Fibroblast of lung (primary cell): ENCODE measurements around the gene FAH.

Experiments used
- CTCF ChIP-seq, 2 donors: IDR thresholded peaks in 1 of 2; conservative IDR thresholded peaks in 1 of 2; 1 replicate in 1 of 2; 2 replicates in 1 of 2; pipeline ENCODE4 v1.5.1; 2011 to 2012; ENCODE audit warnings: low read length in 2 of 2, control low read depth in 1 of 2, inconsistent platforms in 1 of 2, low read depth in 1 of 2, mild to moderate bottlenecking in 1 of 2
- EZH2 ChIP-seq: IDR thresholded peaks from 2 replicates; pipeline ENCODE4 v1.5.1; 2012; ENCODE audit warnings: low read length, control low read depth, mild to moderate bottlenecking; ENCODE audit errors: missing control alignments

- TF ChIP-seq EZH2 (no peak), CTCF (conservative IDR thresholded peaks at IDR 0.05 in 1 of 2, IDR thresholded peaks at IDR 0.05 in 1 of 2; ENCODE audit: low read depth in 1 of 2, low read length in 2 of 2) (no peak)
Observed at GRCh38 chr15:80210611-80211573, 58.1 kb downstream of the FAH start.
